Measurements from ENCODE around the gene ARNT2. TPM values are rescaled to one million over a fixed set of nuclear protein-coding genes. Genes with fewer than 3 reads are reported as not detected.

The ARNT2 gene
- total RNA-seq, 1 experiment from 2014 or later: 3.6 TPM

DNA sequence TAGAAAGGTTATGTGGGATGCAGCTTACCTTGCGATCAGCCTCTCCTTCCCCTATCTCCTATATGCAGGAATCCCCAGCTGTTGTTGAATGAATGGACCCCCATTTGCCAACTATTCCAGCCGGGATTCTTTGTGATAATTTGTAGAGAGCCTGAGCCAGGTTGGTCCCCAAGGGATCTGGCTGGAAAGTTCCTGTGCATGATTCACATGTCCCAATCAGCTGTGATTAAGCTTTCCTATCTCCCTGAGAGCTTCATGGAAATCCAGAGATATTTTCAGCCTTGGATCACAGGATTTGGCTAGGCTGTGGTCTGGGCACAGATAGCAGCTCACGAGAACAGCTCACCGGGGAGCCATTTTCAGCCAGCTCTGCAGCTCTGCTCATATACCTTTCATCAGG, 76.7 kb downstream of the ARNT2 start:
- CTCF ChIA-PET: no interaction called here
- Mint-ChIP-seq H3K36me3 (ENCODE audit: insufficient read depth, unreplicated experiment) (no peaks in the 10 kb centered on the region), H3K9me3 (ENCODE audit: low read depth, unreplicated experiment) (peaks cover 11% of the 10 kb centered on the region), H3K27ac (ENCODE audit: unreplicated experiment) (no peak overlapping the region), H3K4me1 (ENCODE audit: low read depth, unreplicated experiment) (peaks cover 18% of the 10 kb centered on the region), H3K27me3 (ENCODE audit: unreplicated experiment) (peaks cover 28% of the 10 kb centered on the region), H3K4me3 (ENCODE audit: low read depth, unreplicated experiment) (no peak overlapping the region)
- BruUV-seq (replicated peaks): no TSS peak
- intact Hi-C loops (cut with micrococcal nuclease; ENCODE audit: unreplicated experiment): no loop called here
- no peak for DNase-seq
- TF ChIP-seq, protein P1, sequence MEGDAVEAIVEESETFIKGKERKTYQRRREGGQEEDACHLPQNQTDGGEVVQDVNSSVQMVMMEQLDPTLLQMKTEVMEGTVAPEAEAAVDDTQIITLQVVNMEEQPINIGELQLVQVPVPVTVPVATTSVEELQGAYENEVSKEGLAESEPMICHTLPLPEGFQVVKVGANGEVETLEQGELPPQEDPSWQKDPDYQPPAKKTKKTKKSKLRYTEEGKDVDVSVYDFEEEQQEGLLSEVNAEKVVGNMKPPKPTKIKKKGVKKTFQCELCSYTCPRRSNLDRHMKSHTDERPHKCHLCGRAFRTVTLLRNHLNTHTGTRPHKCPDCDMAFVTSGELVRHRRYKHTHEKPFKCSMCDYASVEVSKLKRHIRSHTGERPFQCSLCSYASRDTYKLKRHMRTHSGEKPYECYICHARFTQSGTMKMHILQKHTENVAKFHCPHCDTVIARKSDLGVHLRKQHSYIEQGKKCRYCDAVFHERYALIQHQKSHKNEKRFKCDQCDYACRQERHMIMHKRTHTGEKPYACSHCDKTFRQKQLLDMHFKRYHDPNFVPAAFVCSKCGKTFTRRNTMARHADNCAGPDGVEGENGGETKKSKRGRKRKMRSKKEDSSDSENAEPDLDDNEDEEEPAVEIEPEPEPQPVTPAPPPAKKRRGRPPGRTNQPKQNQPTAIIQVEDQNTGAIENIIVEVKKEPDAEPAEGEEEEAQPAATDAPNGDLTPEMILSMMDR (IDR thresholded peaks at IDR 0.05; ENCODE audit: unreplicated experiment): no peak

DNA sequence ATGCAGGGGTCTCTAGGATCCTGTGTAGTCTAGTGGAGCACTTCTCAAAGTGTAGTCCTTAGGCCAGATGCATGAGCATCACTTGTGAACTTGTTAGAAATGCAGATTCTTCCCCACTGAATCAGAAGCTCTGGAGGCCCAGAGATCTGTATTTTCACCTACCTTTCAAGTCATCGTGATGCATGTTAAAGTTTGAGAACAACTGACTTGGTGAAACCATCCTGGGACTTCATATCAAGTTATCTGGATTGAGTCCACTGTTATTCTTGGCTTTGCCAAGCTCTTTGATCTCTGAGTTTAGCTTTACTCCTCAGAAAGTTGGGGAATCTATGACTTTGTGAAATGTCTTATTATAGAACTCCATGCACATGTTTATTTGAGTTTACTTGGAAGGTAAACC, 78.5 kb downstream of the ARNT2 start:
- Mint-ChIP-seq H3K27ac (ENCODE audit: unreplicated experiment) (no peak overlapping the region), H3K4me3 (ENCODE audit: low read depth, unreplicated experiment) (no peak overlapping the region), H3K4me1 (ENCODE audit: low read depth, unreplicated experiment) (peaks cover 19% of the 10 kb centered on the region), H3K36me3 (ENCODE audit: insufficient read depth, unreplicated experiment) (no peaks in the 10 kb centered on the region), H3K27me3 (ENCODE audit: unreplicated experiment) (peaks cover 35% of the 10 kb centered on the region), H3K9me3 (ENCODE audit: low read depth, unreplicated experiment) (peaks cover 4% of the 10 kb centered on the region)
- no peak for DNase-seq
- intact Hi-C loops (cut with micrococcal nuclease; ENCODE audit: unreplicated experiment): no loop called here
- TF ChIP-seq, protein P1 (IDR thresholded peaks at IDR 0.05; ENCODE audit: unreplicated experiment): no peak
- CTCF ChIA-PET: no interaction called here
- BruUV-seq (replicated peaks): no TSS peak

DNA sequence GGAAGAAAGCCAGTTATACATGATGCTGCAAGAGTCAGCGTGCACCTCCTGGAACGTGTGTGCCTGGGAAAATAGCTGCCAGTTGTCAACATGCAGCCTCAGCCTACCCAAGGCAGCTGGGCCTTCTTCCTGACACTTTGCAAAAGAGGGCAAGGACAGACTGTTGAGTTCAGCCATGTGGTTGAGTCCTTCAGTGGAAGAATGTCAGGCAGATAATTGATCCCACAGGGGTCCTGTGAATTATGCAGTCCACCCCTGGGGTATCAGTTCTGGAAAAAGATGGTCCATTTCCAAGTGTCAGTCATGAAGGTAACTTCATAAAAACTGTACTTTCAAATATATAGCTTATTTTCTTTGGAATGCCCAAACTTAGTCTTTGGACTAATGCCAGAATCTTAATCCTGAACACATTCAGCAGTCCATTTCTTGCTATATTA, 79.6 kb downstream of the ARNT2 start:
- peaks cover 35% of the 10 kb centered on the region for H3K27me3 Mint-ChIP-seq (ENCODE audit: unreplicated experiment)
- BruUV-seq (replicated peaks): no TSS peak
- TF ChIP-seq, protein P1 (IDR thresholded peaks at IDR 0.05; ENCODE audit: unreplicated experiment): no peak
- no peaks in the 10 kb centered on the region for H3K9me3 Mint-ChIP-seq (ENCODE audit: low read depth, unreplicated experiment)
- no peak for DNase-seq
- H3K36me3 Mint-ChIP-seq (ENCODE audit: insufficient read depth, unreplicated experiment): no peaks in the 10 kb centered on the region
- no peak overlapping the region for H3K4me3 Mint-ChIP-seq (ENCODE audit: low read depth, unreplicated experiment)
- no peak overlapping the region for H3K27ac Mint-ChIP-seq (ENCODE audit: unreplicated experiment)
- intact Hi-C loops (cut with micrococcal nuclease; ENCODE audit: unreplicated experiment): no loop called here
- peaks cover 10% of the 10 kb centered on the region for H3K4me1 Mint-ChIP-seq (ENCODE audit: low read depth, unreplicated experiment)
- CTCF ChIA-PET: interaction anchor here (0.5 kb wide), 1 partner anchor 317 kb away, joined by 4 read pairs; no protein-coding TSS in a partner anchor

DNA sequence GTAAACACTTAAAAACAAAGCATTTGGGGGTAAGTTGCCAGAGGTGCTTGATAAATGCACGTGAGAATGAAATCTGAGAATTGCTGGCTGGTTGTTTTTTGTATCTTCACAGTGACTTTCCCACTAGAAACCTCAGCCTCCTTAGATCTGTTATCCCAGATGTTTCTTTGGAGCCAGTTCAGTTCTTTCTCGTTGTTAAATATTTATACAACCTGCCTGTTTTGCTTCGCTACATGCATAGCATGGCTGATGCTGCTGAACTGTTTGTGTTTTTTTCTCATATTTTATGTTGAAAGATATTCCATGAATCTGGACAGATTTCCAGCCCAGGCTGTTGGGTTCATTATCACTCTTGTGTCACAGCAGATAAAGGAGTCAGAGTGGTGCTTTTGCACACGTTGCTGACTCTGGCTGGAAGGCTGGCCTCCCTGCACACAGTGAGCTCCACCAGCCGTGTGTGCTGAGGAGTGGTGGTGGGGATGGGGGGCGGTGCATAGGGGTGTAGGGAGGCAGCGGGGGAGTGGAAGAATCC, 80.2 kb downstream of the ARNT2 start:
- Mint-ChIP-seq H3K9me3 (ENCODE audit: low read depth, unreplicated experiment) (no peaks in the 10 kb centered on the region), H3K27ac (ENCODE audit: unreplicated experiment) (no peak overlapping the region), H3K4me3 (ENCODE audit: low read depth, unreplicated experiment) (no peak overlapping the region), H3K27me3 (ENCODE audit: unreplicated experiment) (peaks cover 35% of the 10 kb centered on the region), H3K36me3 (ENCODE audit: insufficient read depth, unreplicated experiment) (no peaks in the 10 kb centered on the region), H3K4me1 (ENCODE audit: low read depth, unreplicated experiment) (peaks cover 10% of the 10 kb centered on the region)
- TF ChIP-seq, protein P1 (IDR thresholded peaks at IDR 0.05; ENCODE audit: unreplicated experiment): no peak
- CTCF ChIA-PET: no interaction called here
- no TSS peak for BruUV-seq (replicated peaks)
- intact Hi-C loops (cut with micrococcal nuclease; ENCODE audit: unreplicated experiment): no loop called here
- no peak for DNase-seq

Data from Calu3 (cell line).